Stimulated activated CD8-positive, alpha-beta memory T cell treated with anti-CD3 and anti-CD28 coated beads, Interleukin-15, amount 100 ng/mL, for 48 hours (primary cell): ENCODE measurements around the gene CUX1.

Experiments
- DNase-seq, 2 donors: peaks; one replicate each; pipeline ENCODE4 v3.0.0-alpha.2; 2020; ENCODE audit warnings: low read depth in 2 of 2

The CUX1 gene

GRCh38 chr7:102098986-102099385, 281.6 kb downstream of the CUX1 start:
- DNase-seq, result no peak

- DNase-seq, result no peak
Observed at GRCh38 chr7:102099474-102099873, 282.0 kb downstream of the CUX1 start.

DNA sequence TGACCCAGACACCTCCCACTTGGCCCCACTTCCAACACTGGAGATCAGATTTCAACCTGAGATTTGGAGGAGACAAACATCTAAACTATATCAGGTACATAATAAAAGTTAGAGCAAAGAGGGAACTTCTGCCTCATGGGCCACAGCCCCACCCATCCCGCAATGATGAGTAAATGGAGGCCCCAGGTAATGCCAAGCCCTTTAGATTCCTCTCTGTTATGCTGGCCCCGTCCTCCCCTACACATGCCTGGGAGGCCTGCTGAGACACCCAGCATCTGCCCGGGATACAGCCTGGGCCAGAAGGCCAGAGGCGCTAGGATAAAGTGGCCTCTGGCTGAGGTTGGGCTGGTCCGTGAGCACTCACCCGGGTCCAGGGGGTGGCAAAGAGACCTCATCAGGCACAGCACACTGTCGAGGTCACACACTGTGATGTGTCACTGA, 283.7 kb downstream of the CUX1 start:
- DNase-seq, result no peak

DNA sequence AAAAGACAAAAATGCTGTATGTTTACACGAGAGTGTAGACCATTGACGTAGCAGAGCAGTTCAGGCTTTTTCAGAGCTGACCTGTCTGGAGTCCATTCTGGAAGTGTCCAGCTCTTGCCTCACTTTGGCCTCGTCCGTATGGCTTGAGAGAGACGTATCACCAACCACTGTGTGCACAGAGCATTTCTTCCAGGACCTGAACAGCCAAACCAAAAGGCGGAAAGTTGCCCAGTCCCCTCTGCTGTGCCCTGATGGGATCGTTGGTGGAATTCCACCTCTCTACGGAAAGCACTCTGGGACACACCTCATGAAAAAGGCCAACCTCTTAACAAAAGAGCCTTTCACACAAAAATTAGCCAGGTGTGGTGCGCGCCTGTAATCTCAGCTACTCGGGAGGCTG, 284.5 kb downstream of the CUX1 start:
- no peak for DNase-seq

DNA sequence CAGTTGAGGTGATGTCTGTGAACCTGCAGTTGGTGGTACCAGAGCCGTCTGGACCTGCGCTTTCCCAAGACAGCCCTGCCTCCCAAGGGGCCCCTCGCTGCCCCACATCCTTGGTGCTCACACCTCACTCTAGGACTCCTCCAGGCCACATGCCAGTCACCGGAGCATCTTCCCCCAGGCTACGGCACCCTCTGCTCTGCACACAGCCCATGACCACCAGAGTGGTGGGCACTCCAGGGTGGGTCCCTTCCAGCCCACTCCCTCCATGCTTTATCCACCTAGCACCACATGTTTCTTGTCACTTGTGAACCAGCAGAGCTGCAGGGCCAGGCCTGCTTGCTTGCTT, 285.6 kb downstream of the CUX1 start:
- no peak for DNase-seq

GRCh38 chr7:102104245-102104644, 286.8 kb downstream of the CUX1 start:
- DNase-seq, result no peak

DNA sequence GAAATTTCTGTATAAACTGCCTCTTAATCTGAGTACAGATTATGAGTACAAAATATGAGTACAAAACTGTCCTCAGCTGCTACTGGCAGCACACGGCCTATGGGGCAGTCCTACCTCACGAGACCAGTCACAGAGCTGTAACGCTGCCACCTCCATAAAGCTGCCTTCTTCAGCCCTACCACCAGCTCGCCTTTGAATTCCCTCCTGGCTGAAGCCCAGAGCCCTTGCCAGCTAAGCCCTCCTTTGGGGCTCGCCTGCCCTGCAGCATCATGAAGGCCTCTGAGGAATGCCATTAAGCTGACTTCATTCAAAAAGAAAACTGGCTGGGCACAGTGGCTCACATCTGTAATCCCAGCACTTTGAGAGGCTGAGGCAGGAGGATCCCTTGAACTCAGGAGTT, 289.2 kb downstream of the CUX1 start:
- DNase-seq, result no peak

- DNase-seq, result no peak
Observed at GRCh38 chr7:102107474-102108104, 290.2 kb downstream of the CUX1 start.

- DNase-seq, result no peak
Observed at GRCh38 chr7:102111061-102112041, 293.9 kb downstream of the CUX1 start.

- DNase-seq, result no peak
Observed at GRCh38 chr7:102115181-102115580, 297.8 kb downstream of the CUX1 start.

GRCh38 chr7:102115931-102116330, 298.5 kb downstream of the CUX1 start:
- DNase-seq, result no peak

GRCh38 chr7:102117743-102118142, 300.3 kb downstream of the CUX1 start:
- DNase-seq, result no peak

GRCh38 chr7:102119213-102119651, 301.8 kb downstream of the CUX1 start:
- no peak for DNase-seq

DNA sequence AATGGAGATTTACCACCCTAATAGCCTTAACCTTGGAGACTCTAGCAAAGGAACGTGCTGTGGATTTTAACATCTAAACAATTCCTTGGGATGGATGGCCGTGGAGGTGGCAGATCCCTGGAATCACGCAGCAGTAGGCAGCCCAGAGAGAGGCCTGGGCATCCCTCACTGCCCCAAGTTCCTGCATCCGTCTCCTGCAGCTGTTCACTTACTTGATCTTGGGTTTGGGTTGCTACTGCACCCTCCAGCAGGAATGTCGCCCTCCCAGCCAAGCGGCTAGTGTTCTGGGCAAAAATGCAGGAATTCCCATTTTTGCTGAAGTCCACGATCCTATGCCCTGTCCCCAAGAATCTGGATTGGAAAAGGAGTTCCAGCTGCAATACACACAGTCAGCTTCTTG, 302.5 kb downstream of the CUX1 start:
- DNase-seq, result no peak

DNA sequence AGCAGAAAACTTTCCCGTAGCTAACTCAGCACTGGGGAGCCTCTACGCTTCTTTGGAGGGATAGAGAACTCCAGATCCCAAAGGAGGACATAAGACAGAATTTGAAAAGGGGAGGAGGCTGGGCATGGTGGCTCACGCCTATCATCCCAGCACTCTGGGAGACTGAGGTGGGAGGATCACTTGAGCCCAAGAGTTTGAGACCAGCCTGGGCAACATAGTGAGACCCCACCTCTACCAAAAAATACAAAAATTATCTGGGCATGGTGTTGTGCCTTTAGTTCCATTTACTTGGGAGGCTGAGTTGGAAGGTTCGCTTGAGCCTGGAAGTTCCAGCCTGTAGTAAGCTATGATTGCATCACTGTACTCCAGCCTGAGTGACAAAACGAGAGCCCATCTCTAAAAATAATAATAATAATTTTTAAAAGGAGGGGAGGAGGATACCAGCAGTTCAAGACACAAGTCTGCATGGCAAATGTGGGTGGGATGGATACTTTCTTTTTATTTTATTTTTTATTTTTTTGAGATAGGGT, 303.3 kb downstream of the CUX1 start:
- no peak for DNase-seq

- DNase-seq, result no peak
Observed at GRCh38 chr7:102122026-102122425, 304.6 kb downstream of the CUX1 start.

GRCh38 chr7:102125127-102125596, 307.7 kb downstream of the CUX1 start:
- no peak for DNase-seq

- DNase-seq, result no peak
Observed at GRCh38 chr7:102128303-102128702, 310.9 kb downstream of the CUX1 start.

DNA sequence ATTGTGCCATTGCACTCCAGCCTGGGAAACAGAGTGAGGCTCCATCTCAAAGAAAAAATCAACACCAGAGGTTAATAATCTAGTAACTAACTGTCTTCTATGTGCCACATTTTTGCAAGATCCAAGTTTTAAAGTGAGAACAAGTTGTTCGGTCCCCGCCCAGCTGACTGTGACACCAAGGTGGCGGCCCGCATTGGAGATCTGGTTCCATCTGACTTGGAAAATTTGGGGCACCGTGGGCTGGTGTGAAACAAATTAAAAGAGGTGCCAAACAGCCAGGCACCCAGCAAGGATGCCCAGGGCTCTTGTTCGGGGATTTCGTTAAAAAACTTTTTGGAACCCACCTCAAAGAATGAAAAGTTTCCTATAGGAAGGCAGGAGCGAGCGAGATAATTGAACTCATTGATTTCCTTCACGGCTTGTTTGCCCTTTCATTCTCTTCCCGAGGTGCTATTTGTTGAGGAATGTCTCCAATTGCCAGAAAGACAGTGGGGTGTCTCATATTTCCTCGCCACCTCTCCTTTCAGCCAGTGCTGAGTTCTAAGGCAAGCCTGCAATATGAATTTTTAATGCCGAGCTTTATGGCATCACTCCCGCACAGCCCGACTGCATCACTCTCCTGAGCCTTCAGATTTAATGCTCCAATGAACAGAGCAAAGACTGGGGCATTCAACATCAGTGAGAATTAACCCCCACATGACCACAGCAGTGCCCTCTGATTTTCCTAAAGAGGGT, 312.4 kb downstream of the CUX1 start:
- DNase-seq, result no peak

GRCh38 chr7:102132209-102132752, 314.9 kb downstream of the CUX1 start:
- no peak for DNase-seq

GRCh38 chr7:102138676-102139075, 321.2 kb downstream of the CUX1 start:
- DNase-seq, result no peak

DNA sequence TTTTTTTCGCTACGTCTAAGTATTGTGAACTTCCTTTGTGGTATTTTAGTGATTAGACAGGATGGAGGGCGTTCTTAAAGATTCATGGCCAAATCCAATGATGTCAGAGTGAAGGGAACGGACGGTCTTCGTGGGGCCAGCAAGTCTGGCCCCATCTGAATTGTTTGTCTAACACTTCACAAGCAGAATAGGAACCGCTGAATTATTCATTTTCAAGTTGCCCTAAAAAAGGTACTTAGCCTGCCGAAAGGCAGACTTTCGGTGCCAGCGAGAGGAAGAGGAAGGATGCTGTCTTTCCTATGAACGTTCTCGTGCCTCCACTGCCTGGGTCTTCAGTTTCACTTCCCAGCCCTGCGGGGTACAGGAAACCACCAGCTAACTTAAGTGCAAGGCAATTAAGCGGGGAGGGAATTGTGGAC, 323.5 kb downstream of the CUX1 start:
- DNase-seq, result no peak
